Naive B cell (primary cell): ENCODE measurements around the gene TMEM123. TPM values are rescaled to one million over a fixed set of nuclear protein-coding genes. Genes with fewer than 3 reads are reported as not detected.
A peak's percentile ranks its signal among the peaks of the same experiment; 100 is the strongest.
"Not testable (repeated sequence)": the region's sequence is repeated elsewhere in the genome, so short reads cannot be mapped to it uniquely, and the experiment has no call there.

ENCODE experiments used
- ATAC-seq, 2 donors: fragments of 150-1000 bp; cut with Tn5 transposase; 2 replicates each; pipeline ENCODE4 v1.10.0; 2021; ENCODE audit warnings: low read depth in 2 of 2, mild to moderate bottlenecking in 2 of 2, moderate library complexity in 2 of 2
- DNase-seq: peaks from one replicate; pipeline ENCODE4 v3.0.0; 2022
- H3K27ac Mint-ChIP-seq, 6 donors: one replicate each; pipeline ENCODE4 v1.8.0; 2020 to 2022; ENCODE audit warnings: mild to moderate bottlenecking in 6 of 6, mixed read lengths in 6 of 6, moderate library complexity in 5 of 6, inconsistent platforms in 2 of 6
- H3K27me3 Mint-ChIP-seq, 3 donors: one replicate each; pipeline ENCODE4 v1.8.0; 2021 to 2022; ENCODE audit warnings: mixed read lengths in 3 of 3, mild to moderate bottlenecking in 1 of 3
- H3K36me3 Mint-ChIP-seq, 2 donors: one replicate each; pipeline ENCODE4 v1.8.0; 2020 to 2022; ENCODE audit warnings: mixed read lengths in 2 of 2, inconsistent platforms in 1 of 2, mild to moderate bottlenecking in 1 of 2
- H3K4me1 Mint-ChIP-seq, 3 donors: one replicate each; pipeline ENCODE4 v1.8.0; 2020 to 2022; ENCODE audit warnings: mixed read lengths in 3 of 3, inconsistent platforms in 1 of 3, mild to moderate bottlenecking in 1 of 3, moderate library complexity in 1 of 3
- H3K4me3 Mint-ChIP-seq, 8 donors: one replicate each; pipeline ENCODE4 v1.8.0; 2020 to 2022; ENCODE audit warnings: mild to moderate bottlenecking in 8 of 8, mixed read lengths in 8 of 8, moderate library complexity in 8 of 8, inconsistent platforms in 2 of 8
- H3K9me3 Mint-ChIP-seq, 7 donors: one replicate each; pipeline ENCODE4 v1.8.0; 2020 to 2022; ENCODE audit warnings: mixed read lengths in 7 of 7, mild to moderate bottlenecking in 5 of 7, inconsistent platforms in 2 of 7, moderate library complexity in 1 of 7
- polyA plus RNA-seq, 6 donors: library from polyadenylated mRNA; unstranded; fragments of 300-500 nt; fragmentation: Illumina TruSeq; gene quantifications; one replicate each; pipeline ENCODE4 v1.2.3, GENCODE V29; 2021; ENCODE audit warnings: low read depth in 6 of 6

TMEM123 gene
- polyA plus RNA-seq, 6 donors from 2014 or later, result 429 to 518 (median 477) TPM

DNA sequence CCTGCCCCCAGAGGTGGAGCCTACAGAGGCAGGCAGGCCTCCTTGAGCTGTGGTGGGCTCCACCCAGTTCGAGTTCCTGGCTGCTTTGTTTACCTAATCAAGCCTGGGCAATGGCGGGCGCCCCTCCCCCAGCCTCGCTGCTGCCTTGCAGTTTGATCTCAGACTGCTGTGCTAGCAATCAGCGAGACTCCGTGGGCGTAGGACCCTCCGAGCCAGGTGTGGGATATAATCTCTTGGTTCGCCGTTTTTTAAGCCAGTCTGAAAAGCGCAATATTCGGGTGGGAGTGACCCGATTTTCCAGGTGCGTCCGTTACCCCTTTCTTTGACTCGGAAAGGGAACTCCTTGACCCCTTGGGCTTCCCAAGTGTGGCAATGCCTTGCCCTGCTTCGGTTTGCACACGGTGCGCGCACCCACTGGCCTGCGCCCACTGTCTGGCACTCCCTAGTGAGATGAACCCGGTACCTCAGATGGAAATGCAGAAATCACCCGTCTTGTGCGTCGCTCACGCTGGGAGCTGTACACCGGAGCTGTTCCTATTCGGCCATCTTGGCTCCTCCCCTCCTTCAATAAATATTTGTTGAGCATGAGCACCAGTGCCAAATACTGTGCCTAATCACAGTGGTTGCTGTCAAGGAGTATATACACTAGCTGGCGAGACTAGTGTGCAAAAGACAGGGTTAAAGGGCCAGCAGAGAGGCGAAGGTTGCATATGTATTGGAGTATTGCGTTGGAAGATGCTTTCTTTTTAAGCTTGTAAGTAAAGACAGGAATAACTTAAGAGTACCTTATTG, 77.7 kb downstream of the TMEM123 start:
- peak overlapping the region in 1 of 6 donors; percentile 22 for H3K27ac Mint-ChIP-seq
- peaks cover 0 to 27% of the 10 kb centered on the region in 2 donors for H3K36me3 Mint-ChIP-seq
- not testable (repeated sequence) for DNase-seq, ATAC-seq, H3K9me3 Mint-ChIP-seq, H3K27me3 Mint-ChIP-seq
- peak overlapping the region in 1 of 8 donors; percentile 9 for H3K4me3 Mint-ChIP-seq
- H3K4me1 Mint-ChIP-seq, result peaks cover 0 to 12% (median 4%) of the 10 kb centered on the region in 3 donors

DNA sequence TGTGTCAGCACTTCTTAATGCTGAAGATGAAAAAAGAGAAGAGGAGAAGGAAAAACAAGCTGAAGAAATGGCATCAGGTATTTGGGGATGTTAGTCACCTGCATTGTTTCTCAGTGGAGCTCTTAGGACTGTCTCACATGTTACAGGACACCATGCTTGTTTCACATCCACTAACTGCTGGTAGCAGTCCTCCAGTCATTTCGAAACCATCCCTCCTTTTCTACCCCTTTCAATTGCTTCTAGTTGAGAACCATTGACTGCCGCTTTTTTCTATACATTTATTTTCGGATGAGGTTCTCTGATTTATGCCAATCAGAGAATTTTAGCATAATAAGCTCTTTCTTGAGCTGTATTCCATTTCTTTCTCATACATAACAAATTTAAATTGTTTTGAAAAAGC, 84.1 kb downstream of the TMEM123 start:
- ATAC-seq (peak in 1 of 2 donors; percentile 44), DNase-seq (no peak)
- Mint-ChIP-seq H3K36me3 (peaks cover 25 to 35% of the 10 kb centered on the region in 2 donors), H3K4me1 (peaks cover 3 to 27% (median 5%) of the 10 kb centered on the region in 3 donors), H3K27ac (peak overlapping the region in 2 of 6 donors; percentile 54 to 75), H3K27me3 (no peaks in the 10 kb centered on the region), H3K4me3 (no peak overlapping the region), H3K9me3 (no peaks in the 10 kb centered on the region)

DNA sequence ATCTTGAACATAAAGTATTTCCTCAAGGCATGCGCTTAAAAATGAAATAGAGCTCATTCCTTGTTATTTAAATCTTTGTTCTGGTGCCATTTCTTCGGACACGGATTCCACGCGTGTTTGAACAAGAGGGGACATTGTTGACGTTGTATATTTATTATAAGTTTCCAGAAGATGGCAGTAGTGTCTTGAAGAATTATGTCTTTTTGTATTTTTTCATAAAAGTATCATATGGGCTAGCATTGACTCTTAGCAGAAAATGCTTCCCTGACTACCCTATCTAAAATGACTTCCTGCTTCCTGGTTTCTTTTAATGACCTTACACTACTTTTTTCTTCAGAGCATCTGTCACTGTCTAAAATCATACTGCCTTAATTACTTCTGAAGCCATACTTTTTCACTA, 85.2 kb downstream of the TMEM123 start:
- no peak for DNase-seq
- Mint-ChIP-seq H3K27ac (peak overlapping the region; percentile 12 to 92 (median 82)), H3K4me3 (no peak overlapping the region), H3K4me1 (peaks cover 3 to 27% (median 5%) of the 10 kb centered on the region in 3 donors), H3K9me3 (no peaks in the 10 kb centered on the region), H3K27me3 (no peaks in the 10 kb centered on the region), H3K36me3 (peaks cover 30 to 35% of the 10 kb centered on the region in 2 donors)
- ATAC-seq, result peak; percentile 37 to 56

DNA sequence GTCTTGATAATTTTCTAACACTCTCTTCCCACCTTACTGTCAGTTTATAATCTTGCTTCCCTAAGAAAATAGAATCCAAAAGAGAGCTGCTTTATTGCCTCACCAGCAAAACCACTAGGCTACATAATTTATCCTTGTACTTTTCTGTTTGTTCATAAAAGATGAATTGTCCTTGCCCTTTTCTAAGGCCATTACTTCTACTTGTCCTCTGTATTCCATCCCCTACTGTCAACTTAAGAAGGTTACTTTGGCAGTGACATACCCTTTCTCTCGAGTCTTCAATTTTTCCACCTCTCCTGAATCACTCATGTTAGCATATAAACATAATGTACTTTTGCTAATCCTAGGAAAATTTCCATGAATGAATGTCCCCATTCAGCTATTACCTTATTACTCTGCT, 87.6 kb downstream of the TMEM123 start:
- Mint-ChIP-seq H3K9me3 (peaks cover 0 to 8% (median 5%) of the 10 kb centered on the region in 7 donors), H3K4me1 (peaks cover 22 to 41% (median 23%) of the 10 kb centered on the region in 3 donors), H3K36me3 (peaks cover 46 to 53% of the 10 kb centered on the region in 2 donors), H3K4me3 (no peak overlapping the region), H3K27ac (peak overlapping the region in 5 of 6 donors; percentile 4 to 68 (median 39)), H3K27me3 (no peaks in the 10 kb centered on the region)
- DNase-seq (no peak), ATAC-seq (no peak)

DNA sequence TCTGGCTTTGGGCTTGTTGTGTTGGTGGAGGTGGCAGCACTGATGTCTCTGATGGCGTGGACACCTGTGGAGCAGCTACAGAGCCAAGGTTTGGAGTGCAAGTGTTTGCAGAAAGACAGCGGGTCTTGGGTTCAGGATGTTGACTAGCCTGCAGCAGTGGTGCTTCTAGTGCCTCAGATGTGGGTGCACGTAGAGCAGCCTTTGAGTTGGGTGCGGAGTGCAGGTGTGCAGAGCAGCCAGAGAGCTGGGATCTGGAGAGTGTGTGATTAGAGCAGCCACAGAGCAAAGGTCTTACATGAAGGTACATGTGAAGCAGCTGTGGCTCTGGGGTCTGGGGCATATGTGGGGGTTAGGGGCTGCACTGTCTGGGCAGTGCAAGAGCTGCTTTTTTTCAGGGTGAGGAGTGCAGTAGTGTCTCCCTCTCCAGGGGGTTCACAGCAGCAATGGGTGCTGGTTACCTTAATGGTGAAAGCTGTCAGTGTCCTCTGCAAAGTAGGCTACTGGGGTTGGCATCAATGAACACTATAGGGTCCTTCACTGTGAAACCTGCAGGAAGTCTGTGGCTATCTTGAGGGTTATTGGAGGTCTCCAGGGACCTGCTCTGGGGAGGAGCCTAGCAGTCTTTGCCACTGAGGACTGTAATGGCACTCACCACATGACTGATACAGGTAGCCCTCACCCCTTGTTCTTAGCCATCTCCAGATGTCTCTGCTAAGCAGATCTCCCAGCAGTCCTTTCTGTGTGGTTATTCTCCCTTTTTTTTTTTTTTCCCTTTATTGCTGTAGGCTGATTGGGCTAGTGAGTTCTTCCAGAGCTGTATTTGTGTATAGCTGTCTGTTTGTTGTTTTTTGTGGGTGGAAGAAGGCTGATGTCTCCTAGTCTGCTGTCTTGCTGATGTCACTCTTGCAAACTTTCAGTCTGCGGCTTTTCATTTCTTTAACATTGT, 91.2 kb downstream of the TMEM123 start:
- Mint-ChIP-seq H3K4me3 (peak overlapping the region in 5 of 8 donors; percentile 42 to 63 (median 48)), H3K36me3 (peaks cover 55 to 56% of the 10 kb centered on the region in 2 donors), H3K27ac (peak overlapping the region in 5 of 6 donors; percentile 27 to 67 (median 46)), H3K4me1 (peaks cover 33% of the 10 kb centered on the region in 3 donors), H3K27me3 (no peaks in the 10 kb centered on the region), H3K9me3 (peaks cover 2 to 17% (median 11%) of the 10 kb centered on the region in 7 donors)
- ATAC-seq (peak; percentile 56 to 77), DNase-seq (peak; percentile 13)

DNA sequence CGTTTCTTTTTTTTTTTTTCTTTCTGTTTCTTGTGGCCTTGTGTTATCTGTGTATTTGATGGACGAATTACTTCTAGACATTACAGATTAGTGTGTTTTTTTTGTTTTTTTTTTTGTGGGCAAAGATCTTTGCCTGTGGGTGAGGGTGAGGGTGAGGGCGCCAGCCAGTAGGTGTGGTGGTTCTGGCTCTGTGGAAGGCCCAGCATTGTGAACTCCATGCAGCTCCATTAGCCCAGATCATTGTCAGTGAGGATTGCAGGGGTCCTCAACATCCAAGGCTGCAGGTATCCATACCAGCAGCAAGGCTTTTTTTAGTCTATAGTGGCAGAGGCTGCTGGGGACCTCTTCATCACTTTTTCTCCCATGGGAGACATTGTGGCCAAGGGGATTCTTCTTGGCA, 91.9 kb downstream of the TMEM123 start:
- H3K27ac Mint-ChIP-seq, result peak overlapping the region in 4 of 6 donors; percentile 46 to 92 (median 62)
- H3K4me3 Mint-ChIP-seq, result peak overlapping the region in 4 of 8 donors; percentile 26 to 69 (median 44)
- H3K36me3 Mint-ChIP-seq, result peaks cover 48 to 50% of the 10 kb centered on the region in 2 donors
- no peaks in the 10 kb centered on the region for H3K27me3 Mint-ChIP-seq
- H3K4me1 Mint-ChIP-seq, result peaks cover 33 to 35% (median 33%) of the 10 kb centered on the region in 3 donors
- ATAC-seq (no peak), DNase-seq (no peak)
- H3K9me3 Mint-ChIP-seq, result peaks cover 2 to 21% (median 11%) of the 10 kb centered on the region in 7 donors

DNA sequence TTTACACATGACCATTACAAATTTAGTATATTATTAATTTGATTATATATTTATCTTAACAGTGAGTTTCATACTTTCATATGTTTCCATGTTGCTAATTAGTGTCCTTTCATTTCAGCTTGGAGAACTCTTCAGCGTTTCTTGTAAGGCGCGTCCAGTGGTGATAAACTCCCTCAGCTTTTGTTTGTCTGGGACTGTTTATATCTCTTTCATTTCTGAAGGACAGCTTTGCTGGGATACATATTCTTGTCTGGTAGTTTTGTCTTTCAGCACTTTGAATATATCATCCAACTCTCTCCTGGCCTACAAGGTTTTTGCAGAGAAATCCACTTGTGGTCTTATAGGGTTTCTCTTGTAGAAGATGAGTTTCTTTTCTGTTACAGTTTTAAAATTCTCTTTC, 93.2 kb downstream of the TMEM123 start:
- Mint-ChIP-seq H3K4me3 (no peak overlapping the region), H3K27ac (no peak overlapping the region), H3K27me3 (no peaks in the 10 kb centered on the region), H3K9me3 (peaks cover 2 to 22% (median 11%) of the 10 kb centered on the region in 7 donors), H3K36me3 (peaks cover 40 to 47% of the 10 kb centered on the region in 2 donors), H3K4me1 (peaks cover 33 to 37% (median 36%) of the 10 kb centered on the region in 3 donors)
- no peak for DNase-seq
- ATAC-seq, result no peak

DNA sequence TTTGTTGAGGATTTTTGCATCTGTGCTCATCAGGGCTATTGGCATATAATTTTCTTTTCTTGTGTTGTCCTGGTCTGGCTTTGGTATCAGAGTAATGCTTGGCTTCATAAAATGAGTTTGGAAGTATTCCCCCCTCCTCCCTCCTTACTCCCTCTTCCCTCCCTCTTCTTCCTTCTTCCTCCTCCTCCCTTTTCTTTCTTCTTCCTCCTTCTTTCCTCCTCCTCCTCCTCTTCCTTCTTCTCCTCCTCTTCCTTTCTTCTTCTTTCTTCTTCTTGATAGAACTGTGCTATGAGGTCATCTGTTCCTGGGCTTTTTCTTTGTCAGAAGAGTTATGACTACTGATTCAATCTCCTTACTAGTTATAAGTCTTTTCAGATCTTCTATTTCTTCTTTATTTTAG, 95.4 kb downstream of the TMEM123 start:
- Mint-ChIP-seq H3K27me3 (no peaks in the 10 kb centered on the region), H3K4me1 (peaks cover 33 to 42% (median 37%) of the 10 kb centered on the region in 3 donors), H3K4me3 (no peak overlapping the region), H3K9me3 (peaks cover 2 to 22% (median 11%) of the 10 kb centered on the region in 7 donors), H3K27ac (peak overlapping the region in 1 of 6 donors; percentile 5), H3K36me3 (peaks cover 40 to 41% of the 10 kb centered on the region in 2 donors)
- DNase-seq, result no peak
- ATAC-seq, result no peak

DNA sequence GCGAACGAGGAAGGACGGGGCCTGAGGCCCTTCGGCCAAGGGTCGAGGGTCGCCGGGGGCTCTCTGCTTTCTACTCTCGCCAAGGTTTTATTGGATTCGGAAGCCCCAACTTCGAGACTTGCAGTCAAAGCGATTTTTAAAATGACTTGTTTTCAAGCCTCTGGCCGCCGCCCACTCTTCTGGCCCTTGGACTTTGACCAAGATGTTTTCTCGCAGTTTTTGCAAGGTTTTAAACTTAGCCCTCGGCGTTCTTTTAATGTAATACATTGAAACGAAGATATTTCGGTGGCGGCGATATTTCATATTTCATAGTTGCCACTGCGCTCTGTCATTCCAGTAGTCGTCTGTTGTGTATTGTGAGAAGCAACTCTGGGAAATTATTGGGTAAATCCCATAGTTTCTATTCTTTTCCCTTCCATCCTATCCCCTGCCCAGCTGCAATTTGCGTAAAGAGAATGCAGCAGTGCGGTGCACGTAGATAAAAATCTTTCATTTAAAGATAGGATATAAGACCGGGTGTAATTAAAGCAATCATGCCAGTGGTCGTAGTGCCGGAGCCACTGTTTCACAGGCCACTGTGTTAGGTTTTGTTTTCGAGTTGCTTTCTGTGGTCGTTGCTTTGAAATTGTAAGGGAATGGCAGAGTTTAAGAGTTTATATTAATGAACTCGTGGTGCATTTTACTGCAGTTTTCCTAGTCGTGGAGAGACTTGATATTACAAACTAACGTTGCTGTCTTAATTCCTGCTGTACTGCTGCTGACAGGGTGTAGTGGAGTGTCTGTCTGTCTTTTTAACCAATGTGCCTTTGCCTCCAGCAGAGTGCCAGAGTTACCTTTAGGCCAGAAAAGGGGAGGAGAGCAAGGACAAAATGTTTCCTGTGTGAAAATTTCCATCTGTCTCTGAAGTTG, 104.8 kb downstream of the TMEM123 start:
- Mint-ChIP-seq H3K36me3 (peaks cover 0 to 10% of the 10 kb centered on the region in 2 donors), H3K4me3 (peak overlapping the region; percentile 91 to 99 (median 98)), H3K27ac (peak overlapping the region; percentile 99 to 100 (median 100)), H3K4me1 (peaks cover 20 to 37% (median 36%) of the 10 kb centered on the region in 3 donors), H3K27me3 (no peaks in the 10 kb centered on the region), H3K9me3 (no peaks in the 10 kb centered on the region)
- DNase-seq (peak; percentile 21), ATAC-seq (no peak)

DNA sequence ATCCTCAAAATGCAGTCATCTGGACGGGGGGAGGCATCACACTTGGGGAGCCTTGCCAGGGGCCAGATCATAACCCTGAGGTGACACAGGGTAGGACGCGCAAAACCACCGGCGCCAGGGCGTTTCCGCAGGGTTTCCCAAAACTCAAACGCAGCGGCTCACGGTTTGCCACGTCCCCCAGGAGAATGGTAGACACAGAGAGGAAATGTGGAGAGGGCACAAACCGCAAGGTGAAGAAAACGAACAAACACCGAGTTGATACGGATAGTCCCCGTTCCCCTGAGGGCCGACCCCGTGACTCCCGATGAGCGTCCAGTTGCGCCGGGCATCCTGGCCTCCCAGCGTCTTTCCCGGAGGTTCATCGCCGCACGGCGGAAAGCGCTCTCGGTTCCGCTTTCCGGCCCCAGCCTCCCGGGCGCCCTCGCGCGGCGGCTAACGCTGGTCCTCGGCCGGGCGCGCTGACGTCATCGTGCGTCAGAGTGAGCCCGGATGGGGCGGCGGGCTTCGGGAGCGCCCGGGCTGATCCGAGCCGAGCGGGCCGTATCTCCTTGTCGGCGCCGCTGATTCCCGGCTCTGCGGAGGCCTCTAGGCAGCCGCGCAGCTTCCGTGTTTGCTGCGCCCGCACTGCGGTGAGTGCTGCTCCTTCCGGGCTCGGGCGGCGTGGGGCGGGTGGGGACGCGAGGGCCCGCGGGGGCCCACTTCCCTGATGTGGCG, 105.7 kb downstream of the TMEM123 start, which contains the start of gene BIRC2:
Gene BIRC2, plus strand, starts transcription at position 467 of the 714 bp plus-strand sequence. CDS start 2,641 bp downstream, outside the sequence.
- Mint-ChIP-seq H3K36me3 (peaks cover 0 to 10% of the 10 kb centered on the region in 2 donors), H3K9me3 (no peaks in the 10 kb centered on the region), H3K4me1 (peaks cover 22 to 41% (median 38%) of the 10 kb centered on the region in 3 donors), H3K27me3 (no peaks in the 10 kb centered on the region), H3K4me3 (peak within 1 kb of the TSS; percentile 91 to 99 (median 98)), H3K27ac (peak within 1 kb of the TSS; percentile 99 to 100 (median 100))
- DNase-seq, result peak; percentile 98
- ATAC-seq, result peak; percentile 84 to 87

DNA sequence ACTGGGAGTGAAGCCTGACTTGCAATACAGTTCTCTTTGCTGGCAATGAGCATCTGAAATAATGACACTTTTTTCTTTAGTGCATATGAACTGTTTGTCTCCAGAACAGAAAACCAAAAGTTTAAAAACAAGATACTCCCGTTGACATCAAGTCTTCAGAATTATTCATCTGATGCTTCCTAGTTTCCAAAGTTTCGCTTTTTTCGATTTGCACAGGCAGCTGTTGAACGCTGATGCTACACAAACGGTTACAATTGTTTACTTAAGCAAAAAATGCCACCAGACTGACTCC, 106.2 kb downstream of the TMEM123 start:
- Mint-ChIP-seq H3K9me3 (no peaks in the 10 kb centered on the region), H3K36me3 (peaks cover 0 to 10% of the 10 kb centered on the region in 2 donors)

More for the DNA sequence above, 106.2 kb downstream of the TMEM123 start:
- H3K4me3 Mint-ChIP-seq, result peak overlapping the region; percentile 91 to 99 (median 98)
- no peak for ATAC-seq
- H3K27me3 Mint-ChIP-seq, result no peaks in the 10 kb centered on the region
- H3K4me1 Mint-ChIP-seq, result peaks cover 24 to 44% (median 40%) of the 10 kb centered on the region in 3 donors
- H3K27ac Mint-ChIP-seq, result peak overlapping the region; percentile 99 to 100 (median 100)
- DNase-seq, result no peak
